ENCODE results near the gene RPS6KA5. TPM values are rescaled to one million over a fixed set of nuclear protein-coding genes. Genes with fewer than 3 reads are reported as not detected.

RPS6KA5 gene
- total RNA-seq, 1 experiment from 2014 or later, result 2.2 TPM

GRCh38 chr14:90999299-90999698, 61.1 kb downstream of the RPS6KA5 start:
- POLR2A ChIA-PET, result no interaction called here
- CTCF ChIA-PET, result interaction anchor here (0.6 kb wide), 1 partner anchor 20 kb away, joined by 3 read pairs; no protein-coding TSS in a partner anchor
- Mint-ChIP-seq H3K4me3 (ENCODE audit: unreplicated experiment) (no peak overlapping the region), H3K4me1 (ENCODE audit: insufficient read depth, unreplicated experiment) (no peaks in the 10 kb centered on the region), H3K9me3 (ENCODE audit: unreplicated experiment) (no peaks in the 10 kb centered on the region), H3K27me3 (ENCODE audit: insufficient read depth, unreplicated experiment) (no peaks in the 10 kb centered on the region), H3K36me3 (ENCODE audit: insufficient read depth, unreplicated experiment) (no peaks in the 10 kb centered on the region), H3K27ac (ENCODE audit: low read depth, unreplicated experiment) (no peak overlapping the region)
- no peak for DNase-seq (ENCODE audit: unreplicated experiment)
- TF ChIP-seq CTCF (IDR thresholded peaks at IDR 0.05; ENCODE audit: unreplicated experiment), result no peak
- intact Hi-C loops (cut with micrococcal nuclease), result no loop called here
- BruUV-seq (replicated peaks), result no TSS peak

GRCh38 chr14:90996967-90997366, 63.5 kb downstream of the RPS6KA5 start:
- H3K36me3 Mint-ChIP-seq (ENCODE audit: insufficient read depth, unreplicated experiment), result no peaks in the 10 kb centered on the region
- TF ChIP-seq CTCF (IDR thresholded peaks at IDR 0.05; ENCODE audit: unreplicated experiment), result no peak
- no peaks in the 10 kb centered on the region for H3K27me3 Mint-ChIP-seq (ENCODE audit: insufficient read depth, unreplicated experiment)
- ChIA-PET POLR2A (interaction anchor here (0.6 kb wide), 1 partner anchor 30 kb away, joined by 3 read pairs; no protein-coding TSS in a partner anchor), CTCF (no interaction called here)
- no peak overlapping the region for H3K4me3 Mint-ChIP-seq (ENCODE audit: unreplicated experiment)
- no peaks in the 10 kb centered on the region for H3K4me1 Mint-ChIP-seq (ENCODE audit: insufficient read depth, unreplicated experiment)
- no TSS peak for BruUV-seq (replicated peaks)
- no peak for DNase-seq (ENCODE audit: unreplicated experiment)
- no peaks in the 10 kb centered on the region for H3K9me3 Mint-ChIP-seq (ENCODE audit: unreplicated experiment)
- no peak overlapping the region for H3K27ac Mint-ChIP-seq (ENCODE audit: low read depth, unreplicated experiment)
- intact Hi-C loops (cut with micrococcal nuclease), result no loop called here

- Mint-ChIP-seq H3K4me1 (ENCODE audit: insufficient read depth, unreplicated experiment) (no peaks in the 10 kb centered on the region), H3K27ac (ENCODE audit: low read depth, unreplicated experiment) (no peak overlapping the region), H3K36me3 (ENCODE audit: insufficient read depth, unreplicated experiment) (no peaks in the 10 kb centered on the region), H3K9me3 (ENCODE audit: unreplicated experiment) (no peaks in the 10 kb centered on the region), H3K4me3 (ENCODE audit: unreplicated experiment) (no peak overlapping the region), H3K27me3 (ENCODE audit: insufficient read depth, unreplicated experiment) (no peaks in the 10 kb centered on the region)
- CTCF ChIA-PET, result interaction anchor here (0.7 kb wide), 1 partner anchor 16 kb away, joined by 4 read pairs; no protein-coding TSS in a partner anchor
- no TSS peak for BruUV-seq (replicated peaks)
- DNase-seq (ENCODE audit: unreplicated experiment), result no peak
- TF ChIP-seq CTCF (IDR thresholded peaks at IDR 0.05; ENCODE audit: unreplicated experiment), result no peak
- POLR2A ChIA-PET, result interaction anchor here (1.4 kb wide), 1 partner anchor 19 kb away, joined by 3 read pairs; no protein-coding TSS in a partner anchor
- intact Hi-C loops (cut with micrococcal nuclease), result no loop called here
Measured at GRCh38 chr14:90995785-90996184, 64.7 kb downstream of the RPS6KA5 start.

GRCh38 chr14:90993792-90994191, 66.6 kb downstream of the RPS6KA5 start:
- no peaks in the 10 kb centered on the region for H3K9me3 Mint-ChIP-seq (ENCODE audit: unreplicated experiment)
- no peaks in the 10 kb centered on the region for H3K4me1 Mint-ChIP-seq (ENCODE audit: insufficient read depth, unreplicated experiment)
- H3K4me3 Mint-ChIP-seq (ENCODE audit: unreplicated experiment), result no peak overlapping the region
- no peak for DNase-seq (ENCODE audit: unreplicated experiment)
- no peaks in the 10 kb centered on the region for H3K36me3 Mint-ChIP-seq (ENCODE audit: insufficient read depth, unreplicated experiment)
- TF ChIP-seq CTCF (IDR thresholded peaks at IDR 0.05; ENCODE audit: unreplicated experiment), result no peak
- BruUV-seq (replicated peaks), result no TSS peak
- intact Hi-C loops (cut with micrococcal nuclease), result no loop called here
- ChIA-PET CTCF (interaction anchor here (0.7 kb wide), 1 partner anchor 153 kb away, joined by 4 read pairs; no protein-coding TSS in a partner anchor), POLR2A (interaction anchor here (0.6 to 0.7 kb wide), 3 partner anchors 11 to 143 kb away, joined by 3 read pairs; no protein-coding TSS in a partner anchor)
- no peaks in the 10 kb centered on the region for H3K27me3 Mint-ChIP-seq (ENCODE audit: insufficient read depth, unreplicated experiment)
- peak overlapping the region; percentile 33 for H3K27ac Mint-ChIP-seq (ENCODE audit: low read depth, unreplicated experiment)

Data from MCF 10A (cell line).